Left colon (tissue), 2 donors: Measurements from ENCODE around the gene PGBD2. TPM values are rescaled to one million over a fixed set of nuclear protein-coding genes. Genes with fewer than 3 reads are reported as not detected.

Source experiments
- total RNA-seq, 2 donors: library from RNA; stranded (reverse); fragmentation: NEBNext Ultra II Directional; extraction: Animal tissue kit (Norgen Biotek cat#: 25700); gene quantifications; one replicate each; pipeline ENCODE4 v1.2.1, GENCODE V29; 2021
- donor health status: DM: no; HTN: no; CAD: no.
- donor health status: DM: yes; HTN: yes; CAD: no.

Gene PGBD2
- total RNA-seq, 2 donors from 2014 or later: 7.5 to 9.2 TPM

Other genes starting within 250 kb of the PGBD2 start
- not detected for gene OR14I1, start 203.5 kb upstream of the PGBD2 start, total RNA-seq
- 100 to 1,000 TPM; 366 to 407 TPM for gene LYPD8, start 150.5 kb upstream of the PGBD2 start, total RNA-seq
- gene SH3BP5L, start 80.3 kb upstream of the PGBD2 start, total RNA-seq: 10 to 100 TPM; 22.2 to 25.9 TPM
- 10 to 100 TPM; 32.9 to 36.2 TPM for gene ZNF672, start 68.0 kb upstream of the PGBD2 start, total RNA-seq
- gene ZNF692, start 47.1 kb upstream of the PGBD2 start, total RNA-seq: 10 to 100 TPM; 26.9 to 31.4 TPM